OCI-LY7 (cell line): ENCODE measurements around the gene ANKRD33B. TPM values are rescaled to one million over a fixed set of nuclear protein-coding genes. Genes with fewer than 3 reads are reported as not detected.

Source experiments
- BruUV-seq: library from RNA; stranded (reverse); fragments of 400-500 nt; replicated peaks from 2 replicates; lab custom pipeline; 2021; lab: Mats Ljungman, UMichigan
- CTCF ChIA-PET: fragments of 300-600 bp; sonication (Branson Sonifier 250); formaldehyde crosslinking; loops from one replicate; lab custom pipeline; 2022; ENCODE audit warnings: antibody characterized with exemption; ENCODE audit not compliant: unreplicated experiment; lab: Charles Lee
- POLR2A ChIA-PET: fragments of 300-600 bp; sonication (Branson Sonifier 250); formaldehyde crosslinking; loops from one replicate; lab custom pipeline; 2022; ENCODE audit warnings: antibody characterized with exemption; lab: Charles Lee
- DNase-seq: peaks from one replicate; pipeline ENCODE4 v3.0.0-alpha.2; 2015; ENCODE audit warnings: low spot score
- H2AFZ ChIP-seq: fragments of 200-600 bp; sonication (generic), shearing (Covaris generic); 2 replicates; pipeline ENCODE4 v1.6.1; 2014; ENCODE audit warnings: mild to moderate bottlenecking, antibody characterized with exemption, low read length, moderate library complexity
- H3K27ac ChIP-seq: fragments of 200-600 bp; sonication (generic); 2 replicates; pipeline ENCODE4 v1.5.1; 2014; ENCODE audit warnings: mixed run types, low read depth, mild to moderate bottlenecking, moderate library complexity, low read length, inconsistent platforms; ENCODE audit not compliant: poor library complexity, severe bottlenecking
- H3K36me3 ChIP-seq: fragments of 200-600 bp; sonication (generic); 2 replicates; pipeline ENCODE4 v1.6.1; 2014; ENCODE audit warnings: mild to moderate bottlenecking, antibody characterized with exemption, low read length, moderate library complexity, mixed read lengths; ENCODE audit not compliant: insufficient read depth
- H3K4me1 ChIP-seq: fragments of 200-600 bp; sonication (generic); 2 replicates; pipeline ENCODE4 v1.5.1; 2014; ENCODE audit warnings: mild to moderate bottlenecking, low read length; ENCODE audit not compliant: insufficient read depth, poor library complexity, severe bottlenecking
- H3K4me2 ChIP-seq: fragments of 200-600 bp; sonication (generic); 2 replicates; pipeline ENCODE4 v1.6.1; 2014; ENCODE audit warnings: mild to moderate bottlenecking, low read length
- H3K4me3 ChIP-seq: fragments of 200-600 bp; sonication (generic); 2 replicates; pipeline ENCODE4 v1.5.1; 2014; ENCODE audit warnings: mild to moderate bottlenecking, low read depth, low read length; ENCODE audit not compliant: poor library complexity, severe bottlenecking
- H3K79me2 ChIP-seq: fragments of 200-600 bp; sonication (generic); 2 replicates; pipeline ENCODE4 v1.6.1; 2016; ENCODE audit warnings: low read depth, mild to moderate bottlenecking, low read length, moderate library complexity, mixed read lengths; ENCODE audit not compliant: insufficient read depth
- H3K9me2 ChIP-seq: fragments of 200-600 bp; sonication (generic); 2 replicates; pipeline ENCODE4 v1.6.1; 2016; ENCODE audit warnings: mild to moderate bottlenecking, low read length, mixed read lengths; ENCODE audit not compliant: insufficient read depth
- H3K9me3 ChIP-seq: fragments of 200-600 bp; sonication (generic); 2 replicates; pipeline ENCODE4 v1.6.1; 2014; ENCODE audit warnings: mild to moderate bottlenecking, mixed run types, low read length, mixed read lengths
- H4K20me1 ChIP-seq: fragments of 200-600 bp; sonication (generic); 2 replicates; pipeline ENCODE4 v1.6.1; 2014; ENCODE audit warnings: mild to moderate bottlenecking, antibody characterized with exemption, low read length, moderate library complexity, mixed read lengths; ENCODE audit not compliant: insufficient read depth
- CTCF ChIP-seq: fragments of 200-600 bp; sonication (generic); conservative IDR thresholded peaks from 2 replicates; pipeline ENCODE4 v1.5.1; 2014; ENCODE audit warnings: mild to moderate bottlenecking, antibody characterized with exemption, low read length, moderate library complexity, mixed read lengths
- EZH2phosphoT487 ChIP-seq: fragments of 200-600 bp; sonication (generic); IDR thresholded peaks from 2 replicates; pipeline ENCODE4 v1.6.1; 2018; ENCODE audit warnings: low read depth, borderline replicate concordance, mild to moderate bottlenecking, mixed run types, antibody characterized with exemption, low read length, moderate library complexity, mixed read lengths
- intact Hi-C: fragments of 100-400 bp; cut with micrococcal nuclease; formaldehyde crosslinking; loops from one replicate; pipeline ENCODE4 v1.10.0; 2022; ENCODE audit not compliant: unreplicated experiment
- total RNA-seq, 2 experiments: library from RNA; depleted of rRNA in 1 of 2; stranded (reverse); fragments of >200 nt in 1 of 2; shearing (Covaris generic) in 1 of 2; gene quantifications; 2 replicates each; pipeline ENCODE4 v1.2.3, GENCODE V29; 2014 to 2022

Gene ANKRD33B
- total RNA-seq, 2 experiments from 2014 or later = 5.6 to 11.4 TPM

GRCh38 chr5:10581424-10581748 is 17.5 kb downstream of the ANKRD33B start:
- no peak for TF ChIP-seq EZH2phosphoT487
- no peak for TF ChIP-seq CTCF
- Histone ChIP-seq H3K79me2 (peaks cover 4% of the 10 kb centered on the region; the same call in 1 of the 2 replicates), H3K4me3 (no peak overlapping the region), H3K4me2 (no peak overlapping the region), H3K36me3 (no peaks in the 10 kb centered on the region; the same call in 1 of the 2 replicates), H2AFZ (no peak overlapping the region), H3K27ac (no peak overlapping the region), H4K20me1 (no peaks in the 10 kb centered on the region), H3K9me3 (no peaks in the 10 kb centered on the region), H3K4me1 (peaks cover 92% of the 10 kb centered on the region), H3K9me2 (no peaks in the 10 kb centered on the region)
- ChIA-PET POLR2A (no interaction called here), CTCF (no interaction called here)
- intact Hi-C loops = no loop called here
- no peak for DNase-seq
- BruUV-seq = no TSS peak

DNA sequence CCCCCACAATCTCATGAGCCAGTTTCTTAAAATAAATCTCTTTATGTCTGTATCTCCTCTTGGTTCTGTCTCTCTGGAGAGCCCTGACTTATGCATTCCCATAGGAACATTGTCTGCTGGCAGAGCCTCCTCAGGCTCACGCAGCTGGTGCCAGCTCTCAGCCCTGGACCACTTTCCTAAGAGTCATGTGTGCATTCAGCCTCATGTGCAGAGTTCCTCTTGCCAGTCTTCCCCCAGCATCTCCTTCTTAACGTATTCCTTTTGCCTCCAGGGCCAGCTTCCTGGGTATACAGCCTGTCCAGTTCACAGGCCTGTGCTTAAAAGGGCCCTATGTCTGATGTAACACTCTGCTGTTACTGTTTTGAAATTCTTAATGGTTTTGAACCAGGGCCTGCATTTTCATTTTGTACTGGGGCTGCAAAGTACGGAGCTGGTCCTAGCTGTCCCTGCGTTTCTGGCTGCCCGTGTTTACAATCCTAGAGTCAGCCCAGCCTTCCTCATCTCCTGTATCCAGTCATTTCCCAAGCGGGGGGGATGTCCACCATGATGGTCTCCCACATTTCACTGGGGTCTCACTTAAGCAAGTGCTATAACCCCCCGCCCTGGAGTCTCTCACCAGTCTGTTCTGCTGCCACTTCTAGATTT is 18.1 kb downstream of the ANKRD33B start:
- Histone ChIP-seq H3K36me3 (no peaks in the 10 kb centered on the region; the same call in 1 of the 2 replicates), H3K27ac (no peak overlapping the region), H4K20me1 (no peaks in the 10 kb centered on the region), H3K9me3 (no peaks in the 10 kb centered on the region), H2AFZ (no peak overlapping the region), H3K4me2 (no peak overlapping the region), H3K4me3 (no peak overlapping the region), H3K9me2 (no peaks in the 10 kb centered on the region), H3K79me2 (peaks cover 4% of the 10 kb centered on the region; the same call in 1 of the 2 replicates), H3K4me1 (peaks cover 88% of the 10 kb centered on the region)
- TF ChIP-seq EZH2phosphoT487 (no peak), CTCF (no peak)
- intact Hi-C loops = no loop called here
- ChIA-PET CTCF (no interaction called here), POLR2A (interaction anchor here (0.5 kb wide), 1 partner anchor 185 kb away, joined by 4 read pairs; no protein-coding TSS in a partner anchor)
- DNase-seq = no peak
- no TSS peak for BruUV-seq

DNA sequence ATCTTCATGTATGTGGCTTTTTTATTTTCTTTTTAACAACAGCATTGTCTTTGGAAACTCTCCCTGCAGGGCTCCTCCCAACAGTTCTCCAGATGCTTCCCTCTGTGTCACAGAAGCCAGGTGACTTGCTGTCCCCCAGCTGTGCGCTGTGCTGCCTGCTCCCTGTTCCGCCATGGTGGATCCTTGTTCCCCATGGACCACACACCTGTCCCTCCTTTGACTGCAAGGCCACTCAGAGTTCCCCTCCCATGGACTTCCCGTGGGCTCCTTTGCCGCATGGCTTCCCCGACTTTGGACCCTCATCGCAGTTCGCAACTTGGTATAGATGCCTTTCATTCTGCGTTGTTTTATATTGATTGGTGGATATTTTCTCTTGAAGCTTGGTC is 18.6 kb downstream of the ANKRD33B start:
- H3K9me3 ChIP-seq = no peaks in the 10 kb centered on the region
- no peaks in the 10 kb centered on the region for H4K20me1 ChIP-seq
- H3K36me3 ChIP-seq = no peaks in the 10 kb centered on the region; the same call in 1 of the 2 replicates
- H3K4me1 ChIP-seq = peaks cover 85% of the 10 kb centered on the region
- ChIA-PET POLR2A (interaction anchor here (0.5 kb wide), 1 partner anchor 184 kb away, joined by 4 read pairs; no protein-coding TSS in a partner anchor), CTCF (no interaction called here)
- no peak for DNase-seq
- H3K27ac ChIP-seq = no peak overlapping the region
- no peaks in the 10 kb centered on the region for H3K9me2 ChIP-seq
- no peak overlapping the region for H3K4me3 ChIP-seq
- intact Hi-C loops = no loop called here
- peaks cover 4% of the 10 kb centered on the region; the same call in 1 of the 2 replicates for H3K79me2 ChIP-seq
- H3K4me2 ChIP-seq = no peak overlapping the region
- no TSS peak for BruUV-seq
- H2AFZ ChIP-seq = no peak overlapping the region
- TF ChIP-seq CTCF (no peak), EZH2phosphoT487 (no peak)
